Chondrocyte (in vitro differentiated cells): Measurements from ENCODE around the gene DIABLO. TPM values are rescaled to one million over a fixed set of nuclear protein-coding genes. Genes with fewer than 3 reads are reported as not detected.

Experiments used
- DNase-seq: peaks from one replicate; pipeline ENCODE4 v3.0.0; 2021; ENCODE audit warnings: mixed read lengths, low spot score
- H3K27ac Mint-ChIP-seq: one replicate; pipeline ENCODE4 v1.8.0; 2021; ENCODE audit warnings: mild to moderate bottlenecking, moderate library complexity, mixed read lengths; ENCODE audit not compliant: unreplicated experiment
- H3K27me3 Mint-ChIP-seq: 2 replicates; pipeline ENCODE4 v1.8.0; 2021; ENCODE audit warnings: low read depth, mixed read lengths
- H3K36me3 Mint-ChIP-seq: 2 replicates; pipeline ENCODE4 v1.8.0; 2021; ENCODE audit warnings: low read depth, mixed read lengths
- H3K4me1 Mint-ChIP-seq: 2 replicates; pipeline ENCODE4 v1.8.0; 2021; ENCODE audit warnings: low read depth, mild to moderate bottlenecking, mixed read lengths
- H3K4me3 Mint-ChIP-seq: one replicate; pipeline ENCODE4 v1.8.0; 2021; ENCODE audit warnings: mild to moderate bottlenecking, moderate library complexity, mixed read lengths; ENCODE audit not compliant: unreplicated experiment
- H3K9me3 Mint-ChIP-seq: 2 replicates; pipeline ENCODE4 v1.8.0; 2021; ENCODE audit warnings: low read depth, mixed read lengths
- total RNA-seq: library from RNA; stranded (reverse); gene quantifications from 3 replicates; pipeline ENCODE4 v1.2.1, GENCODE V29; 2021
- TF ChIP-seq, protein P1 (sequence below): fragments of 200-600 bp; sonication (generic); IDR thresholded peaks from 2 replicates; pipeline ENCODE4 v1.5.0; 2021; ENCODE audit warnings: antibody characterized with exemption, mild to moderate bottlenecking, moderate library complexity

The DIABLO gene
- total RNA-seq, 1 donor from 2014 or later, result 47.7 TPM

DNA sequence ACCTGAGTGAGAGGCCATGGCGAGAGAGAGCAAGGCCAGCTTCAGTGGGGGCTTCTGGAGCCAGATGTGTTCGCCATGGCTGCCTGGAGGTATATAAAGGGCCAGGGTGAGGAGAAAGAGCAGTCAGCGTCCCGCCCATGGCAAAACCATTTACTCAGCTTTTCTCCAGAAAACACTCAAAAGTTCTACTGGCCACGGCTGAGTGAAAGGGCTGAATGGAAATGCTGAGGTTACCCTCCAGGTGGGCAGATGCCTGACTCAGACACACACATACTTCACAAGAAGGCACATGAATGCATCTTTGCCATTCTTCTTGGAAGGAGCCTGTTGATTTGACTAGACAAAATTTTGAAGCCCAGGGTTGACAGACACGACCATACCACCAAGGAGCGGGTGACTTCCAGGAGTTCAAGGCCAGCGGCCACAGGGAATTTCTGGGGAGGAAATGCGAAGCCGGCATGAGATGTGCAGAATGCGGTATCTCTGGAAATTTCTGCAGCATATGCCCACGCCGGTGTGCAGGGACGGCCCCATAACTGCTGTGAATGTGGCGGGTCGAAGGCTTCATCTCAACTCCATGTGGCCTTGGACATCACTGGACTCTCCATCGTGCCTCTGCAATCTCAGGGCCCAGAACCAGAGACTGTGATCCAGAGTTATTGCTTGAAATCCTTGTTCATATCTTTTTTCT lies 51.6 kb downstream of the DIABLO start, which contains the start of gene IL31:
TSS of gene IL31 (minus strand) at position 67 of the 691 bp plus-strand sequence. CDS start at position 18, 49 bp downstream.
- no peak within 1 kb of the TSS for H3K27ac Mint-ChIP-seq
- no peak for DNase-seq
- no peaks in the 10 kb centered on the region for H3K36me3 Mint-ChIP-seq
- H3K4me3 Mint-ChIP-seq, result no peak within 1 kb of the TSS
- TF ChIP-seq, protein P1, sequence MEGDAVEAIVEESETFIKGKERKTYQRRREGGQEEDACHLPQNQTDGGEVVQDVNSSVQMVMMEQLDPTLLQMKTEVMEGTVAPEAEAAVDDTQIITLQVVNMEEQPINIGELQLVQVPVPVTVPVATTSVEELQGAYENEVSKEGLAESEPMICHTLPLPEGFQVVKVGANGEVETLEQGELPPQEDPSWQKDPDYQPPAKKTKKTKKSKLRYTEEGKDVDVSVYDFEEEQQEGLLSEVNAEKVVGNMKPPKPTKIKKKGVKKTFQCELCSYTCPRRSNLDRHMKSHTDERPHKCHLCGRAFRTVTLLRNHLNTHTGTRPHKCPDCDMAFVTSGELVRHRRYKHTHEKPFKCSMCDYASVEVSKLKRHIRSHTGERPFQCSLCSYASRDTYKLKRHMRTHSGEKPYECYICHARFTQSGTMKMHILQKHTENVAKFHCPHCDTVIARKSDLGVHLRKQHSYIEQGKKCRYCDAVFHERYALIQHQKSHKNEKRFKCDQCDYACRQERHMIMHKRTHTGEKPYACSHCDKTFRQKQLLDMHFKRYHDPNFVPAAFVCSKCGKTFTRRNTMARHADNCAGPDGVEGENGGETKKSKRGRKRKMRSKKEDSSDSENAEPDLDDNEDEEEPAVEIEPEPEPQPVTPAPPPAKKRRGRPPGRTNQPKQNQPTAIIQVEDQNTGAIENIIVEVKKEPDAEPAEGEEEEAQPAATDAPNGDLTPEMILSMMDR, result no peak
- H3K4me1 Mint-ChIP-seq, result no peaks in the 10 kb centered on the region
- H3K27me3 Mint-ChIP-seq, result no peaks in the 10 kb centered on the region
- H3K9me3 Mint-ChIP-seq, result no peaks in the 10 kb centered on the region

DNA sequence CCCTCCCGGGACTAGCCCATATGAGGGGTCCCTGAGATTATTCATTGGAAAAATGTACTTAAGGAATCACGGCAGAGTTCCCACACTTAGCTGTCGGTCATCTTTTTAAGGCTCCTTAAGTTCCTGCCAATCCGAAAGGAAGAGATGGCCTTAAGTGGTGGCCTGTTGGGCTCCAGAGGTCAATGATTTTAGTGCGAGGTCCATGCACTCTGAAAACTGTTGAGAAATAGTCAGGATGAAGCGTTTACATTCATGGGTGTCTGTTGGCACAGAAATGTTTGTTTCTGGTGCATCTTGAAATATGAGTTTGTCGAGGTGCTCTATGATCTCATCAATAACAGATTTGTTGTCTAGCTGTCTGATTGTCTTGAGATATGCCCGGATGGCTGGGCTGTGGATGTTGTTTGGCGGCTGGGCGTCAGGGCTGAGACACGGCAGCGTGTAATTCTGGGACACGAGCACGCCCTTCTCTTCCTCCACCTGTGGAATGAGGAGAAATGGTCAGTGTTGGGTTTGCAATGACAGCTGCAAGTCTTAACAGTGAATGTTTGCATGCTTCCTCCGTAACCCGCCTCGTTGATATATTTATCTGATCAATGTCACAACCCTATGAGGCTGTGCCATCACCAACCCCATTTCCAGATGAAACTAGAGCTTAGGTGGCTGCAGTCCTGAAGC lies 53.5 kb downstream of the DIABLO start:
- no peaks in the 10 kb centered on the region for H3K9me3 Mint-ChIP-seq
- TF ChIP-seq, protein P1, result no peak
- no peak overlapping the region for H3K4me3 Mint-ChIP-seq
- H3K27me3 Mint-ChIP-seq, result no peaks in the 10 kb centered on the region
- DNase-seq, result no peak
- H3K4me1 Mint-ChIP-seq, result no peaks in the 10 kb centered on the region
- H3K27ac Mint-ChIP-seq, result no peak overlapping the region
- H3K36me3 Mint-ChIP-seq, result no peaks in the 10 kb centered on the region

DNA sequence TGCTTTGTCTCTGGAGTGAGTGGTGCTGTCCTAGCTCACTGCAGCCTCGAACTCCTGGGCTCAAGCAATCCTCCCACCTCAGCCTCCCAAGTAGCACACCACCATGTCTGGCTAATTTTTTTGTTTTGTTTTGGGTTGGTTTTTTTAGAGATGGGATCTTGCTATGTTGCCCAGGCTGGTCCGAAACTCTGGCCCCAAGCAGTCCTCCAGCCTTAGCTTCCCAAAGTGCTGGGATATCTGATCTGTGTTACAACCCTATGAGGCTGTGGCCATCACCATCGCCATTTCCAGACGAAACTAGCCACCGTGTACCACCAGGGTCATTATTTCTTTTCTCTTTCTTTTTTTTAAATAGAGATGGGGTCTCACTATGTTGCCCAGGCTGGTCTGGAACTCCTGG lies 54.5 kb downstream of the DIABLO start:
- H3K27me3 Mint-ChIP-seq, result no peaks in the 10 kb centered on the region
- H3K4me1 Mint-ChIP-seq, result no peaks in the 10 kb centered on the region
- H3K9me3 Mint-ChIP-seq, result no peaks in the 10 kb centered on the region
- DNase-seq, result no peak
- H3K4me3 Mint-ChIP-seq, result no peak overlapping the region
- H3K36me3 Mint-ChIP-seq, result no peaks in the 10 kb centered on the region
- no peak overlapping the region for H3K27ac Mint-ChIP-seq
- TF ChIP-seq, protein P1, result no peak

DNA sequence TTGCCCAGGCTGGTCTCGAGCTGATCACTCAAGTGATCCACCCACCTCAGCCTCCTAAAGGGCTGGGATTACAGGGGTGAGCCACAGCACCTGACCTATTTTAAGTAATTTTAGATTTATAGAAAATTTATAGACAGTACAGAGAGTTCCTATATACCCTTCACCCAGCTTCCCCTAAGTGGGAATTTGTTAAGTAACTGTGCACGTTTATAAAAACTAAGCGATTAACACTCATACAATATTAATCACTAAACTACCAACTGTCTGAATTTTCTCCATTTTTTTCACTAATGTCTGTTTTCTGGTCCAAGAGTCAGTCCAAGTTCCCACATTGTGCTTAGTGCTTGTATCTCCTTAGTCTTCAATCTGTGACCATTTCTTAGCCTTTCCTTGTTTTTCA lies 57.4 kb downstream of the DIABLO start:
- no peak overlapping the region for H3K27ac Mint-ChIP-seq
- no peaks in the 10 kb centered on the region for H3K9me3 Mint-ChIP-seq
- H3K27me3 Mint-ChIP-seq, result no peaks in the 10 kb centered on the region
- no peak for DNase-seq
- H3K4me3 Mint-ChIP-seq, result no peak overlapping the region
- TF ChIP-seq, protein P1, result no peak
- no peaks in the 10 kb centered on the region for H3K4me1 Mint-ChIP-seq
- no peaks in the 10 kb centered on the region for H3K36me3 Mint-ChIP-seq

DNA sequence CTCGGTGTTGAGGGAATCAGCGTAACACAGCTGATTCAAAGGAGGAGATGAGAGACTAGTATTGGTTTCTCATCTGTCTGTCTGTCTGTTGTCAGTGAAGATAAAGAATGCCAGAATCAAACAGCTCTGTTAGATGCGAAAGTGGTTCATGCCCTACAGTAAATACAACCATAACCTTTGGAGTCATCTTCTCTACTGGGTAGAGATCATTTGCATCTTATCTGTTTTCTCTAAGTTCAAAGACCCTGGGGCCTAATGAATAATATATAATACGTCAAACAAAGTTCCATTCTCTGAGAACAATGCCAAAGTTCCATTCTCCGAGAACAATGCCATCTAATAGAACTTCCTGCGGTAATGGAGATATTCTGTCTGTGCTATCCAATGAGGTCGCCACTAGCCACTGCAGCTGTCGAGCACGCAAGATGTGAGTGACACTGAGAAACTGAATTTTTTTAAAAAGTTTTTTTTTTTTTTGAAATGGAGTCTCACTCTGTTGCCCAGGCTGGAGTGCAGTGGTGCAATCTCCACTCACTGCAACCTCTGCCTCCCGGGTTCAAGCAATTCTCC lies 58.4 kb downstream of the DIABLO start:
- no peaks in the 10 kb centered on the region for H3K9me3 Mint-ChIP-seq
- no peak overlapping the region for H3K4me3 Mint-ChIP-seq

More for the DNA sequence above, 58.4 kb downstream of the DIABLO start:
- Mint-ChIP-seq H3K27ac (no peak overlapping the region), H3K36me3 (no peaks in the 10 kb centered on the region), H3K4me1 (no peaks in the 10 kb centered on the region), H3K27me3 (no peaks in the 10 kb centered on the region)
- TF ChIP-seq, protein P1, result no peak
- no peak for DNase-seq
